Medulla oblongata (tissue), 1 donor: ENCODE data around the gene SAMD4A.
A peak's percentile ranks its signal among the peaks of the same experiment; 100 is the strongest.

Experiments
- DNase-seq: peaks from one replicate; pipeline ENCODE4 v3.0.0-alpha.2; 2015; ENCODE audit errors: extremely low spot score

SAMD4A gene

DNA sequence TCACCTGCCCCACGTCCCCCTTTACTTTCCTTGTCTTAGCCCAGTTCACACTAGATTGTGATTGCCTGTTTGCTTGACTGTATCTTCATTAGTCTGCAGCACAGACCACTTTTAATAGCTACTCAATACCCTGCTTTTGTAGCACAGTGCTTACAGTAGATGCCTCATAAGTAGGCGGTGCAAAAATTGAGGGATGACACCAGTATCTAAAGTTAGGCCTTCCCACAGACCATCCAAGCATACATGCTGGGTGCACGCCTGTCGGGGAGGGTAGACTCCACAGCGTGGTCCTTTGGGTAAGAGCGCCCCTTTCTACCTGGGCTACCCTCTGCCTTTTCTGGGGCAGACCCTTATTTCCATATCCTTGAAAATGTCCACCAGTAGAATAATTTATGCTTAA is 194.9 kb downstream of the SAMD4A start:
- DNase-seq, result no peak

DNA sequence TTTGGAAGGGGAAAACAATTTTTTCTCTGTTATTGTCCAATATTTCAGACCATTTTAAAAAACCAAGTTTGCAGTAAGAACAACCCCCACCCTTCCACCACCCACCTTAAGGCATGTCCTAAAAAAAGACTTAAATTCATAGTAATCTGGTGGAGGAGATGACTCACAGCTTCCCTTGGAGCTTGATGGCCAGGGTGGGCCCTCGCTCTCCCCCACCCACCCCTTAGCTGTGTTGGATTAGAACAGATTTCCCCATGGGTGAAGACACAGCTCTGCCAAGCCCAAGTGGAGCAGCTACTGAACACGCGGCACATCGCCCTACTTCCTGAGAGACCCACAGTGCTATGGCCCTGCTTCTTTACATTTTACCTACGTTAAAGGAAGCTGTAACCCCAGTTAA is 195.4 kb downstream of the SAMD4A start:
- no peak for DNase-seq

DNA sequence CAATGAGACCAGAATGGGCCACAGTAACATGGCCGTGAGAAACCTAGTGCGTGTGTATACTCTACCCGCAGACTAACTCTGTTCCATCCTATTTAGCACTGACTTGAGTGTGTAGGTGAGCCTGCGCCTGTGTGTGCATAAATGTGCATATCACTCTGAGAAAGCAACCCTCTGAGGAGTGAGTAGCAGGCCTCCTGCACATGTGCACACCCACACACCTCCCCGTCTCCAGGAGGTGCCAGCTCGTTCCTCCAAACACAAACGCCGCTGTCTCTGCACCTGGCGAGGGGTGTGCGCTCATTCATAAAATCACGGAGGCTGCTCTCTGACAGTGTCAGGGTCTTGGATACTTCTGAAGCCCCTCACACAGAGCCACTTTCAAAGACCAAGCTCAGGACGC is 196.8 kb downstream of the SAMD4A start:
- no peak for DNase-seq

DNA sequence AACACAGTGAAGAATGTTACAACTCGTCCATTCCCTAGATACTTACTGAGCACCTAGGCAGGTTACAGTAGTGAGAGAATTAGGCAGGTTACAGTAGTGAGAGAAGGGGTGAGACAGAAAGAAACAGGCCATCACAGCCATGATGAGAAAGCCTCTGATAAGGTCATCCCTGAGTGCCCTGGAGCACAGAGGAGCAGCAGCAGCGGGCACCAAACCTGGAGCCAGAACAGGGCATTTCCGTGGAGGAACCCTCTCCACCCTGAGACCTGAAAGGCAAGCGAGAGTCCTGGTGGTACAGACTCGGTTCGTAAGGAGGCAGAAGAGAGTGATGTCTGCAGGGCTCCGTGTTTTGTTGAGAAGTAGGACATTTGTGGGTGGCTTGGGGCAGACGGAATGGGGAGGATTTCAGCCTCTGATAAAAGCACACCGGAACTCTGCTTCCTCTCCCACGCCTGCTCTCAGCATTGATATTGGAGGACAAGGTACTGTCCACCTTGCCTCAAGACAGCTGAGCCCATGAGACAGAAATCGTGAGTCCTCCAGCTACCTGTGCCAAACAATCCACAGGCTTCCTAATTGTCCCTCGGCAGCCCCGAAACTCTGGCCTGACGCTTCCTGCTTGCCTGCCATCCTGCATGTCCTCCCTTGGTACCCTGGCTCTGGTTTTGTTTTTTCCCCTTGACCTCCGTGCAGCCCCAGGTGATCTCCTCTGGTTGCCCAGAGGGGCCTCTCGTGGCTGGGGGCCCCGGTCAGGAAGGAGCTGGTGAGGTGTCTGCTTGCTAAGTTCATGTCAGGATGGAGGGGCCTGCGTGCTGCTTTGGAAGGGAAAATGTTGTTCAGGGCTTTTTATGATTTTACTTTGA is 199.6 kb downstream of the SAMD4A start:
- no peak for DNase-seq

DNA sequence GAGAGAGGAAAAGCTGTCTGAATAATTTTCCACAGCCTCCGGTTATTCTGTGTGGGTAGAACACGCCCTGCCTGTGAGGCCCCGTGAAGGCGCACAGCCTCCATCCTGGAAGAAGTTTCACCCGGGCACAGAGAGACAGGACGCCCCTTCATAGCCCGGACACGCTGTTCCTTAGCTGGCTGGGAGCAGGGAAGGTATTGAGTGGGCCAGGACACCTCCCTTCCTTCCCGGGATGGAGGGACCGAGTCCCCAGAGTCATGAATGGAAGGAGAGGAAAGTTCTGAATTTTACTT is 200.2 kb downstream of the SAMD4A start:
- no peak for DNase-seq

DNA sequence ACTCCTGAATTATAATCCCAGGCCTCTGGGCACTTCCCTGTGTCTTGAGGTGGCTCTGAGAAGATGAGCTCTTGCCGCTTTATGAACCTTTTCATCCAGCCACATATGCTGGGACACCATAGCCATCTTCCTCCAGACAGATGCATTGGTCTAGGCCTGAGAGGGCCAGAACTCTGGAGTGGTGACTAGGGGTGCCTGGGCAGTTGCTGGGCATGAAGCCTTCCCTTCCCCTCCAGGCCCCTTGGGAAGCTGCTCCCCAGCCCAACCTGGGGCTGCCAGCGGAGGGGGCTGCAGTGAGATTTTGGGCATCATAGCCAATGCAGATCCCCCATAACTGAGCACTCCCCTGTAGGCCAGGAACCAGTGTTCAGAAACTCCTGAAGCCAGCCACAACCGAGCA is 200.5 kb downstream of the SAMD4A start:
- no peak for DNase-seq

DNA sequence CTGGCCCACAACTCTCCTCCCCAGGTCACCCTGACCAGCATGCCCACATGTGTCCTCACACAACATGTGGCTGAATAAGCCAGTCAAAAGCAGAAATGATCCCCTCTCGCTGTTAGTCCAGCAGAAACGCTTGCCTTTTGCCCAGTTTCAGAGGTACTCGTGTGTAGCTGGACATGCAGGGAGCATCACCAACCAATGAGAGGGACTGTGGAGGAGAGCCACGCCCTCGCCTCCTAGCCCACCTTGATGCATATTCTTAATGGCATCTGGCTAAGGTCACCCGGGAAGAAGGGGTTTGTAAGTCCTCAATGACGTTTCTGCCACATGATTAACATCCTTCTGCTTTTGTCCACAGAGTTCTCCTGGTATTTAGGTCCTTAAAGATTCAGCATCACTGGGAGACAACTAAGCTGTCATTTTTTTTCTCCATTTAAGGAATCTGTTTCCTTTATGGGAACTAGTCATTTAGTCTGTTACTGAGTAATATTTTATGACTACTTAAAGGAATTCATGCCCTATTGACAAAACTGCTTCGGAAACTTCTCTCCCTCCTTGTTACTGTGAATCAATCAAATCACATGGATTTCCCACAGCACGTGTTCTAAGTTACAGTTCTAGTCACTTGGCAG is 201.7 kb downstream of the SAMD4A start:
- DNase-seq, result no peak

DNA sequence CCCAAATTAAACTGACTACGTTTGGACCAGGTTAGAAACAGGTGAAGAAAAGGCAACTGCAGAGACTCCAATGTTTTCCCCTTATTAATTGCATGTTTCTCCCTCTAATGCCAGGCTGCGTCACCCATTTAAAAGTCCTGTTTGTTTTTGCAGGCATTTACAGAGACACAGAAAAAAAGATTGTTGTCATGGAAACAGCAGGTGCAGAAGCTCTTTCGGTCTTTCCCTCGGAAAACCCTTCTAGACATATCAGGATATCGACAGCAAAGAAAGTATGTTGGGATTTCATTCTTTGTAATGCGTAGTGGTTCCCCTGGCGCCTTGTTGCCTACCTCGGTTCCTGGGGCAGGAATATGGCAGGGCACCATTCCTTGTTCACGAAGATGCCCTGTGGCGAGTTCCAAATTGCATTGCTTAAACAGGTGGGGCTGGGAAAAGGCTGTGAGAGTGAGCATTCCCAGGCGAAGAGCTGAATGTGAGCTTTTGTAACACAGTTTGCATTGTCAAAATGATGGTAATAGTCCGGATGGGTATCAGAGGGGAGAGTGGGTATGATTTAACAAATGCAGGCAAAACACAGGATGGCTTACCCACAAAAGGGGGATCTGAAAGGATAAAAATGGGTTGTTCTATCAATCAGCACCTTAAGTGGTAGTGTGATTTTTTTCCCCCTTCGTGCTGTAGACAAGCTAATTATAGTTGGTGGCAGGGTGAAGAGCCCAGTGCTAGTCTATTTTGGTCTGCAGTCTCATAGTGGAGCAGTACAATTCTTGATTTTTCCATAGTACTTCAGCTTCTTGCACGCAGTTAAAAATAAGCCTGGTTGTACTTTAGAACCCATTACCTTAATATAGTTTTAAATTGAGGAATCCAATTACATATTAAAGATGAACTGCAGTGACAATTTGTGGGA is 203.3 kb downstream of the SAMD4A start:
- DNase-seq, result no peak

DNA sequence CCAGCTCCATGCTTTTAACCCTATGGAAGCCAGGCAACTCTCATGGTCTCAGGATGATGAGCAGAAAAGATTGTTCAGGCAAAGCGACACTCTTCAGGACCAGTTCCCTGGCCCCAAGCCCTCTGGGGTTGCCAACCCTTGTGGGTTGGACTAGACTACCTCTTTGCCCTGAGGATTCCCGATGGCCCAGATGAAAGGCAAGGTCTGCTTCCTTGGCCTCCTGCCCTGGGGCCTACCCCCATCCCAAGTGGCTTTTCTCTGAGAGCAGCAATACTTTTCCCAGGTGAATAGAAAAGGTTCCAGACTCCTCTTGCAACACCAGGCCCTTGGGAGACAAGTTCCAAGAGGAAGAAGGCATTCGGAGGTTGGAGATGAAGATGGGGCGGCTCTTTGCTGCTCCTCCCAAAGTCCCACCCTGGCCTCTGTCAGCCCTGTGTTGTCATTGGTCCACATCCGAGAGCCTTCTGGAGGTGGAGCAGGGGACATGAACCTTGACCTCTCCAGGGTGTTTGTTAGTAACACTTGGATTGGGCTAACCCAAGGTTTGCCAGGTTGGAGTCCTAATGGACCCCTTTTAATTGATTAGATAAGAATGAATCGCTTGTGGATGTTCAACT is 204.6 kb downstream of the SAMD4A start:
- DNase-seq, result no peak

DNA sequence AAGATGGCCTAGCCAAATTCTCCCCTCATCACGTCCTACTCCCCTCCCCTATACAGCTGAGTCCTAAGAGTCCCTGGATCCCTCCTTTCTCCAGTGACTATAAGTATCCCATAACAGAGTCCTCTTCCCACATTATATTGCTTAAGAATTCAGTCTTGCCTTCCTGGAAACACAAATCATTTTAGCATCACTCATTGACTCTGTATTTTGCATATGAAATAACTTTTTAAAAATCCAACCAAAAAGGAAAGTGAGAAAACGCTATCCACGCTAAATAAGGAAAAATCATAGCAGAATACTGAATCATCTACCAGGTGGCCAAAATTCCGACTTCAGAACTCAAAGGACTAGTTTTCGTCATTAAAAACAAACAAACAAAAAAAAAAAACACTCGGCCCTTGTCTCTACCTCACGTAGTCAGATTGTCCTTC is 205.5 kb downstream of the SAMD4A start:
- no peak for DNase-seq

DNA sequence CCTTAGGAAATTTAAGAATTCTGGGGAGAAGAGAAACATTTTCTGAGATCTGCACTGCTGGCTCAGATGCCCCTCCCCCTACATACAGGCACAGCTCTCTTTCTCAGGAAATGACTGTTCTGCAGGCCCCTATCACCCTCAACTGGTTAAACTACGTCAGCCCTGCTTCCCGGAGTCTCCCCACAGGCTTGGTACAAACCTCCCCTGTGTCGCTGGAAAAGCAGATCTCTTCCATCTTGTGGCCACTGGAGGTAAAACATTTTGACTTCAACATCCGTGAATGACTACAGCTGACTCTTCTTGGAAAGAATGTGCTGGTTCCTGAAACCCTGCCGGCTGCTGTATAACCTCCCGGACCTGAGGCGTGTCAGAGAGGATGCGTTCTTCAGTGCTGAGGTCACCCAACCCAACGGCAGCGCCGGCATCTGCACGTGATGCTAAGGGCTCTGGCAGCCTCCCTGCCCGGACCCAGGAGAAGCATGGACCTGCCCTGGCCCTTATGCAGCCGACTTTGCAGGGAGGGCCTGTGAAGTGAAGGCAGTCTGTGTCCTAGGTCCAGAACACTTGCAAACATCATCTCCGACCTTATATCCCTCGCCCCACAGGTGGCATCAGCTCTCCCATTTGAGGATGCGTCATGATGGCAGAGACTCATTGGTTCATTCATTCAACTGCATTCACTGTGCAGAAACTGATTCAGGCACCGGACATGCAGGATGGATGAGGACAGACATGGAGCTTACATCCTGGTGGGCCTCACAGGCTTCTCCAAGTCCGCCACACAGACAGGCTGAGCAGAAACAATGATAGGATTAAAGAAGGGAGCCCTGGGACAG is 206.5 kb downstream of the SAMD4A start:
- DNase-seq, result peak; percentile 86

DNA sequence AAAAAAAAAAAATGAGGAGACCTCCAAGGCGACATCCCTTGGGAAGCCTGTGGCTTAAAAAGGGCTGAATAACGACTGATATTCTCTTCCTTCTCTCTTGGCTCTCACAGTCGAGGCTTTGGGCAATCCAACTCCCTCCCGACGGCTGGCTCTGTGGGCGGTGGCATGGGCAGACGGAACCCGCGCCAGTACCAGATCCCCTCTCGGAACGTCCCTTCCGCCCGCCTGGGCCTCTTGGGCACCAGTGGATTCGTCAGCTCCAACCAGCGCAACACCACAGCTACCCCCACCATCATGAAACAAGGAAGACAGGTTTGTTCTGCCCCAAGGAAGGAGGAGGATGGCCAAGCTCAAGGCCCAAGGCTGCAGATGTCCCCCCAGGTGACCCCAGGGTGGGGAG is 207.9 kb downstream of the SAMD4A start:
- no peak for DNase-seq

DNA sequence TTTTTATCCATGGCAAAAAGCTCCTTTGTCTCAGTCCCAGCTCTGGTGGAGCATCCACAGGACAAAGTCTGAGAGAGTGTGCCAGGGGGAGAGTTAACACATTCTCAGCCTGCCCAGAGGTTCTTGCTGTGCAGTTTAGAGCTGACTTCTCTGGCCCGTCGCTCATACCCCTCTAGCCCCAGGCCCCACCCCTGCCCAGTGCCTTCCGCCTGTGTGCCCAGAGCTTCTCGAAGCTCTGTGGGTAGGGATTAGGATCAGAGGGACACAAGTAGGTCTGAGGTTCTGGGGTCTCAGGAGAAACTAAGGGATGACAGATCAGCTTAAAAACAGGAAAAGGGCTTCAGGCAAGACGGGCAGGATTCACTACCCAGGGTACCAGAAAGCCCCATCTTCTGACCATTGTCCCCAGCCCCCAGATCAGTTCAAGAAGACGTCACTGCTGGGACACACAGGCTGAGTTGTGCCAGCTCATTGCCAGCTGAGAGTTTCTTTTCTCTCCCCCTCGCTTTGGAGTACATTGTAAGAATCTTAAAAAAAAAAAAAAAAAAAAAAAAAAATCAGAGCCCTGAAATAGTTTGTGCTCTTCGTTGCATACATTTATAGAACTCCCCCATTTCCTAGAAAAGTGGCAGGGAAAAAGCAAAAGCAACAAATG is 208.7 kb downstream of the SAMD4A start:
- DNase-seq, result no peak

DNA sequence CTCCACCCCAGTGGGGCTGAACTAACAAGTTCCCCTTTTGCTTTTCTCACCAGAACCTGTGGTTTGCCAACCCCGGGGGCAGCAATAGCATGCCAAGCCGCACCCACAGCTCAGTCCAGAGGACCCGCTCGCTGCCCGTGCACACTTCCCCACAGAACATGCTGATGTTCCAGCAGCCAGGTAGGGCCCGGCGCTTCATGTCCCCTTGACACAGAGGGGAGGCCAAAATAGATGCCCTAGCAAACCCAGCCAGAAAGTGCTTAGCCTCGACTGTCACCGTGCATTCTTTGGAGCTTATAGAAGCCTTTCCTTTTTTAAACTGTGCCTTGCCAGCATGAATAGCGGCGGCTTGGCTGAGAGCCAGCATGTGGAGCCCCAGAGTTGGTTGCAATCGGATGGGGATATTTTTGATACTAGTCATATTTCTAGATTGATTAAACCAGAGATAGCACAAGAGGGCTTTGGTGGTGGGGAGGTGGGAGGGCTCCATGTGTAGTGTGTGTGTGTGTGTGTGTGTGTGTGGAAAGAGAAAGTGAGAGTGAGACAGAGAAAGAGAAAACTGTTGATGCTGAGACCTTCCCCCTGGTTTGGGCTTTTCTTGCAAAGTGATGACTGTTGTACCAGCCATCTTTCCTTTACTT is 209.6 kb downstream of the SAMD4A start:
- DNase-seq, result peak; percentile 63

DNA sequence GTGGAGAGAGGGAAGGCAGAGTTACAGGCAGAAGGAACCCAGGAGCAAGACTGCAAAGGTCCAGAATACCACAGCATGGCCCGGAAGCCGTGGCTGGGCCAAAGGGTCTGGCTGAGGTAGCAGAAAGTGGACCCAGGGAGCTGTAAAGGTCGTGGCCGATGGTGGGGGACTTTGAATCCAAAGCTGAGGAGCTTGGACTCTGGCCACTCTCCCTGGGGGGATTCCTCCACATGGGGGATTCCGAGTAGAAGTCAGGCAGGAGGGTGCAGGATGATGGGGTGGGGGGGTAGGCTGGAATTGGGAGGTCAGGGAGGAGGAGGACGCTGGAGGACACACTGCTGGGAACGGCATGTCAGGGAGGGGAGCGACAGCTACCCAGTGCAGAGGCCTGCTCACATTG is 210.5 kb downstream of the SAMD4A start:
- DNase-seq, result no peak

DNA sequence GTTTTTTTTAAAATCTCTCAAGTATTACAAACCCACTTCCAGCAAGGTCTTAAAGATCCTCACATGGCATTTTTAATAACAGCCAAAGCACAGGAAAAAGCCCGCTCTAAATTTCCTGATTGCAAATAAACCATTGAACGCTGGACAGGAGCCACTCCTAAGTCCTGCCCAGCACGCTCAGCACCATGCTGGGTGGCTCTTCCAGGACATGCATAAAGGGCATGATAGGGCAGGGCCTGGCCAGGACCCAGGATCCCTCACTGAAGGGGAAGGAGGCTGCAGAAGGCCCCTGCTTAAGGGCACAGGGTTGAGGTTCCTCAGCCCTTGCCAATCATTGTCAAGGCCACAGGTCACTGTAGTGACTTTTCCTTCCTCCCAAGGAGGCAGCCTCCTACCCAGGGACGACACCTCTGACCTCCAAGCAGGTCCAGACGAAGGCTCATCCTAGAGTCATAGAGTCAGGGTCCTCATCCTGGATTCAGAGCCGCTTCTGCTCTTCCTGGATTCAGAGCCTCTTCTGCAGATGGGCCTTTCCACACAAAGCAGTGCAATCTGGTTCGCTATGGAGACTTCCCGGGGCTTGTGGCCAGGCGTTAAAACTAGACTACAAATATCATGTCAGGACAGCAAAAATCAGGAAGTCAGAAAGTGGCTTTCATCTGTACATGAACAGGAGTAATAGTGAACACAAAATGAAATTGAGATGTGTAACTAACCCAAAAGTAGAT is 211.9 kb downstream of the SAMD4A start:
- DNase-seq, result peak; percentile 56

DNA sequence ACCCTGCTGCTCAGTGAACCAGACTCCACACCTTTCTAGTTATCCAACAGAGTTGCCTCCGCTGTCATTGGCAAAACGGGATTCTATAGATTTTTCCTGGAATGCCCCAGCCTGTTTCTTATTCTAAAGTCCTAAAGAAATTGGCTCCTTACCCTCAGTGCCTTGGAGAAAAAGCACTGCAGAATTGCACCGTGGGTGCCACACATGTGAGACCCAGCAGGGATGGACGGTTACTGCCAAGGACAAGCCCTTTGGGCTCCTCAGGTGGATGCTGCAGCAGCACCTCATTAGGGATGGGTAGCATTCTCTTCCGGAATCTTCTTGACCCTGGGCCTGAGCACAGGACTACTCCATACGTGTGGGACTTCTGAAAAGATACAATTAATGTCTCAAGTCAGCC is 214.2 kb downstream of the SAMD4A start:
- DNase-seq, result no peak

DNA sequence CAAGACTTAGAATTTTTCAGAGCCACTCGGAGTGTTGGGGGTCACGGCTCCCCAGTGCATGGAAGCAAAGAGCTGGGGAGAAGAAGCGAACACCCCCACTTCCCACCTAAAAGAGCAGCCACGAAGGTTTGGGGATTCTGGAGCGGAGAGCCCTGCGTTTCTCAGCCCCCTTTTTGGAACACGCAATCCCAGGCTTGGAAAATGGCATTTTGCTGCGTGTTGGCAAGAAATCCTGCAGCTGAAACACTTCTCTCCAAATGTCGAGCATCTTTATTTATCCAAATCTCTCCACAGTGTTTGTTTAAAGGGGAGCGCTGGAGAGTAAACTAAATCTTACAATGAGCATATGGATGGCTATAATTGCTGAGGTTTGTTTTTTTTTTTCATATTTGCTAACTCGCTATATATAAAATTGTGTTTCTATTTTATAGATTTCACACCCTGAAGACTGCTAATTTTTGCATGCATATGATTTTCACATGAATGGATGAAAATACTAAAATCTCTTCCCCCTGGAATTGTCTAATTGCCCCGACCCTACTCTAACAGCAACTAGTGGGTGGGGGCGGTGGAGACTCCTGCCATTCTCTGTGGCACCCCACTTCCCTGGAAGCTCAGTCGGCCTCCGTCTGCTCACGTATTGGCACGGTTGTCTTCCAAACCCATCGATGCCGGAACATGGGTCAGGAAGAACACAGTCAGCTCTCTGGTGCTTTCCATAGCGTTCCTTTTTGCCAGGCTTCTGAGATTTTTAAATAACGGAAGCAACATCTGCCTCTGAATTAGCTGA is 215.2 kb downstream of the SAMD4A start:
- no peak for DNase-seq
